NCI-H69 (cell line): ENCODE results near the gene PCNX1.
A peak's percentile ranks its signal among the peaks of the same experiment; 100 is the strongest.
"Not testable (repeated sequence)": the region's sequence is repeated elsewhere in the genome, so short reads cannot be mapped to it uniquely, and the experiment has no call there.

Source experiments
- DNase-seq: peaks from one replicate; lab custom pipeline; 2025; lab: John Stamatoyannopoulos, UW

PCNX1 gene

GRCh38 chr14:71122866-71123565 is 215.8 kb downstream of the PCNX1 start:
- DNase-seq = no peak

- DNase-seq = no peak
Measured at GRCh38 chr14:71123579-71124135, 216.4 kb downstream of the PCNX1 start.

- not testable (repeated sequence) for DNase-seq
Measured at GRCh38 chr14:71129716-71130490, 222.6 kb downstream of the PCNX1 start.

- DNase-seq = peak; percentile 14
Measured at GRCh38 chr14:71130491-71131179, 223.4 kb downstream of the PCNX1 start.

- DNase-seq = no peak
Measured at GRCh38 chr14:71133296-71133695, 226.0 kb downstream of the PCNX1 start.

GRCh38 chr14:71135496-71135895 is 228.2 kb downstream of the PCNX1 start:
- DNase-seq = no peak

GRCh38 chr14:71135911-71136310 is 228.7 kb downstream of the PCNX1 start:
- DNase-seq = peak; percentile 20

- DNase-seq = peak; percentile 6
Measured at GRCh38 chr14:71136386-71137060, 229.3 kb downstream of the PCNX1 start.

GRCh38 chr14:71137536-71138447 is 230.5 kb downstream of the PCNX1 start:
- DNase-seq = no peak

GRCh38 chr14:71138448-71139293 is 231.4 kb downstream of the PCNX1 start:
- peak; percentile 61 for DNase-seq

GRCh38 chr14:71139294-71139946 is 232.2 kb downstream of the PCNX1 start:
- DNase-seq = no peak

- DNase-seq = no peak
Measured at GRCh38 chr14:71140157-71140556, 232.9 kb downstream of the PCNX1 start.

- no peak for DNase-seq
Measured at GRCh38 chr14:71141701-71142374, 234.6 kb downstream of the PCNX1 start.

- DNase-seq = no peak
Measured at GRCh38 chr14:71142375-71143038, 235.2 kb downstream of the PCNX1 start.

GRCh38 chr14:71143381-71144290 is 236.4 kb downstream of the PCNX1 start:
- DNase-seq = peak; percentile 23

GRCh38 chr14:71147335-71147734 is 240.1 kb downstream of the PCNX1 start:
- not testable (repeated sequence) for DNase-seq

- no peak for DNase-seq
Measured at GRCh38 chr14:71148627-71149026, 241.4 kb downstream of the PCNX1 start.
